Testis (tissue), 3 donors: ENCODE measurements around the gene NDRG4. TPM values are rescaled to one million over a fixed set of nuclear protein-coding genes. Genes with fewer than 3 reads are reported as not detected.

Source experiments
- DNase-seq: peaks from one replicate; pipeline ENCODE4 v3.0.0-alpha.2; 2019
- H3K27ac ChIP-seq, 2 donors: fragments of 200-600 bp; sonication (generic); one replicate each; pipeline ENCODE4 v1.5.1; 2019
- H3K27me3 ChIP-seq: fragments of 200-600 bp; sonication (generic); one replicate; pipeline ENCODE4 v1.5.1; 2019
- H3K36me3 ChIP-seq: fragments of 200-600 bp; sonication (generic); one replicate; pipeline ENCODE4 v1.5.1; 2017; ENCODE audit warnings: low read depth; ENCODE audit errors: missing control alignments
- H3K4me1 ChIP-seq: fragments of 200-600 bp; sonication (generic); one replicate; pipeline ENCODE4 v1.5.1; 2019
- H3K4me3 ChIP-seq, 2 donors: fragments of 200-600 bp; sonication (generic); one replicate each; pipeline ENCODE4 v1.5.1; 2017 to 2019
- H3K9me3 ChIP-seq: fragments of 200-600 bp; sonication (generic); one replicate; pipeline ENCODE4 v1.5.1; 2017
- POLR2A ChIP-seq: fragments of 450-650 bp; IDR thresholded peaks from one replicate; pipeline ENCODE4 v1.6.1; 2017; ENCODE audit warnings: antibody characterized with exemption, mild to moderate bottlenecking, moderate library complexity
- WGBS, 2 donors: methylation state at CpG; one replicate each; pipeline ENCODE4 v1.1.5; 2018; 5-methylcytosine and 5-hydroxymethylcytosine counted together
- intact Hi-C: fragments of 100-400 bp; cut with DNase I; formaldehyde crosslinking; loops from one replicate; pipeline ENCODE4 v1.15.1; 2023; ENCODE audit warnings: low total_unique reads
- polyA plus RNA-seq: library from polyadenylated mRNA; stranded (reverse); fragments of 350-450 nt; fragmentation: Illumina TruSeq; extraction: RNeasy Lipid Tissue Mini Kit (QIAGEN cat#74804); gene quantifications from one replicate; pipeline ENCODE4 v1.2.3, GENCODE V29; 2014; ENCODE audit warnings: low read depth, low replicate concordance; ENCODE audit not compliant: insufficient read depth
- total RNA-seq, 2 donors: library from RNA; depleted of rRNA; stranded (reverse); fragments of >200 nt; gene quantifications; one replicate each; pipeline ENCODE4 v1.2.3, GENCODE V29; 2016
- TF ChIP-seq, protein P1 (sequence below), 3 experiments: fragments of 450-650 bp in 2 of 3; fragments of 200-600 bp in 1 of 3; sonication (generic) in 1 of 3; IDR thresholded peaks; one replicate each; pipeline ENCODE4 v1.5.1; 2016 to 2019; ENCODE audit warnings: antibody characterized with exemption in 3 of 3, mild to moderate bottlenecking in 2 of 3, moderate library complexity in 1 of 3

NDRG4 gene
- total and polyA plus RNA-seq, 3 donors from 2014 or later, result 142 to 444 (median 375) TPM

DNA sequence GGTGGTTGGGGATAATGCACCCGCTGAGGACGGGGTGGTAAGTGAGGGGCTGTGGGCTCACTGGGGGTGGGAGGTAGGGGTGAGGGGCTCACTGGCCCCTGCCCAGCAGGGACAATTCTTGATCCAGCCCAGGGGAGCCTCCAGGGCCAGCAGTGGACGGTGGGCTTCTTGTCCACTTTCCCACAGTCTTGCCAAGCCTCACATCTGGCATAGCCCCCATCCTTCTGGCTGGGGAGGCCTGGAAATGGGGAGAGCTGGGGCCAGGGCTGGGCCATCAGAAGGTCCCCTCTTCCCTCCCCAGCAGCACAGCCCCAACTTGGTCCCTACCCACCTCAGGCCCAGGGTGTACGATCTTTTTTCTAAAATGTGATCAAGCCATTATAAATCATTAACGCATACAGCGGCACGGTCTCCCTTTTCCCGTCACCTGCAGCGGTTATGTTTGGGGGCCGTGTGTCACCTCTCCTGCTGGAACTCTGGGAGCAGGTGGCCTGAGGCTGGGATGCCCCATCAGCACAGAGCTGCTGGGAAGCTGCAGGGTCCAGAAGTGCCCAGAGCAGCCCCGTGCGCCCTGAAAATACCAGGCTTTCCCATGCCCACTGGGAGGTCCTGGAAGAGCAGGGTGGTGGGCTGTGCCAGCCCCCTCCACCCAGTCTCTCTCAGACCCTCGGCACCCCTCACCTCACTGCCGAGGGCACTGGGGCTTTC lies 8.2 kb downstream of the NDRG4 start:
- 85 to 90% methylated on average over 6 to 13 of the region's 14 CpGs for WGBS, 2 donors
- Histone ChIP-seq H3K27ac (no peak overlapping the region), H3K9me3 (no peaks in the 10 kb centered on the region), H3K27me3 (no peaks in the 10 kb centered on the region), H3K4me3 (no peak overlapping the region), H3K36me3 (no peaks in the 10 kb centered on the region), H3K4me1 (no peaks in the 10 kb centered on the region)
- no peak for TF ChIP-seq POLR2A
- TF ChIP-seq, protein P1, sequence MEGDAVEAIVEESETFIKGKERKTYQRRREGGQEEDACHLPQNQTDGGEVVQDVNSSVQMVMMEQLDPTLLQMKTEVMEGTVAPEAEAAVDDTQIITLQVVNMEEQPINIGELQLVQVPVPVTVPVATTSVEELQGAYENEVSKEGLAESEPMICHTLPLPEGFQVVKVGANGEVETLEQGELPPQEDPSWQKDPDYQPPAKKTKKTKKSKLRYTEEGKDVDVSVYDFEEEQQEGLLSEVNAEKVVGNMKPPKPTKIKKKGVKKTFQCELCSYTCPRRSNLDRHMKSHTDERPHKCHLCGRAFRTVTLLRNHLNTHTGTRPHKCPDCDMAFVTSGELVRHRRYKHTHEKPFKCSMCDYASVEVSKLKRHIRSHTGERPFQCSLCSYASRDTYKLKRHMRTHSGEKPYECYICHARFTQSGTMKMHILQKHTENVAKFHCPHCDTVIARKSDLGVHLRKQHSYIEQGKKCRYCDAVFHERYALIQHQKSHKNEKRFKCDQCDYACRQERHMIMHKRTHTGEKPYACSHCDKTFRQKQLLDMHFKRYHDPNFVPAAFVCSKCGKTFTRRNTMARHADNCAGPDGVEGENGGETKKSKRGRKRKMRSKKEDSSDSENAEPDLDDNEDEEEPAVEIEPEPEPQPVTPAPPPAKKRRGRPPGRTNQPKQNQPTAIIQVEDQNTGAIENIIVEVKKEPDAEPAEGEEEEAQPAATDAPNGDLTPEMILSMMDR (IDR thresholded peaks at IDR 0.05), result no peak
- no peak for DNase-seq
- intact Hi-C loops, result no loop called here

GRCh38 chr16:58508671-58509251 lies 8.8 kb downstream of the NDRG4 start:
- no peak overlapping the region for H3K27ac ChIP-seq
- H3K4me3 ChIP-seq, result no peak overlapping the region
- no peak for TF ChIP-seq POLR2A
- TF ChIP-seq, protein P1 (IDR thresholded peaks at IDR 0.05), result no peak
- WGBS, 2 donors, result 72% methylated on average over 5 of the region's 5 CpGs; no CpG with 5 or more reads in 1 of the 2 donors
- no peak for DNase-seq
- H3K36me3 ChIP-seq, result no peaks in the 10 kb centered on the region
- H3K27me3 ChIP-seq, result no peaks in the 10 kb centered on the region
- H3K4me1 ChIP-seq, result no peaks in the 10 kb centered on the region
- H3K9me3 ChIP-seq, result no peaks in the 10 kb centered on the region
- intact Hi-C loops, result no loop called here

- Histone ChIP-seq H3K4me1 (peaks cover 3% of the 10 kb centered on the region), H3K4me3 (no peak overlapping the region), H3K27ac (no peak overlapping the region), H3K9me3 (no peaks in the 10 kb centered on the region), H3K27me3 (no peaks in the 10 kb centered on the region), H3K36me3 (no peaks in the 10 kb centered on the region)
- intact Hi-C loops, result loop anchor here (10.0 kb wide), 1 partner anchor 125 kb away; no protein-coding TSS in a partner anchor
- no peak for TF ChIP-seq POLR2A
- TF ChIP-seq, protein P1 (IDR thresholded peaks at IDR 0.05), result no peak
- no peak for DNase-seq
- WGBS, 2 donors, result 93 to 100% methylated on average over 1 to 8 of the region's 9 CpGs
Observed at GRCh38 chr16:58509256-58510096, 9.5 kb downstream of the NDRG4 start.

DNA sequence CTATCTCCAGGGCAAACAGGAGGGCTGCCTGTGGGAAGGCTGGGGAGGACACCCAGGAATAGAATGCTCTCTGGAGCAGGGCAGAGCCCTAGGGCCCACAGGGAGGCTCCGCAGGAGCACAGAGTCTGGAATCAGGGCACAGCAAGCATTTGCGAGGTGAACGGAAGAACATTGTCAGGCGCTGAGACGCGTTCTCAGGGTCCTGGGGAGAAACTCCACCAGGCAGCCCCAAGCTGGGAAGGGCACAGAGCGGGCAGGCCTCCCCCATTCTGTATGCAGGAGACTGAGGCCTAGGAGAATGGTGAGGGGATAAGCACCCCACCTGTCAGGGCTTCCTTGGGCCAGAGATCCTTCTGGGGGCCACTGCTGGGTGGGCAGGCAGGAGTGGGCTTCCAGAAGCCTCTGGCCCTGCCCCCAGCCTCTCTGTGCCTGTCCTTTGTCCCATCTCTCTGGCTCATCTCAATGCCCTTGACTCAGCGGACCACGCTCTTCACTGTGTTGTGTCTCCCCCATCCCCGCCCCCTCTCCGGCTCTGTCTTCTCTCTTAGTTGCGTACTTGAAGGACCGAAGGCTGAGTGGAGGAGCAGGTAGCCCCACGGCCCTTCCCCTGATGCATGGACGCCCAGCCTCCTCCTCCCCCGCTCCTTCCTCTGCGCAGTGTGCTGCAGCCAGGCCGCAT lies 10.3 kb downstream of the NDRG4 start:
- WGBS, 2 donors, result 82 to 85% methylated on average over 18 of the region's 18 CpGs
- H3K4me3 ChIP-seq, result no peak overlapping the region
- intact Hi-C loops, result loop anchor here (10.0 kb wide), 1 partner anchor 125 kb away; no protein-coding TSS in a partner anchor

More for the DNA sequence above, 10.3 kb downstream of the NDRG4 start:
- TF ChIP-seq, protein P1 (IDR thresholded peaks at IDR 0.05), result no peak
- TF ChIP-seq POLR2A, result no peak
- Histone ChIP-seq H3K4me1 (peaks cover 4% of the 10 kb centered on the region), H3K27ac (no peak overlapping the region), H3K36me3 (no peaks in the 10 kb centered on the region), H3K27me3 (no peaks in the 10 kb centered on the region), H3K9me3 (no peaks in the 10 kb centered on the region)
- DNase-seq, result no peak
